ENCODE measurements around the gene ARID3C. TPM values are rescaled to one million over a fixed set of nuclear protein-coding genes. Genes with fewer than 3 reads are reported as not detected.
A peak's percentile ranks its signal among the peaks of the same experiment; 100 is the strongest.
"Not testable (repeated sequence)": the region's sequence is repeated elsewhere in the genome, so short reads cannot be mapped to it uniquely, and the experiment has no call there.

Gene ARID3C
- total RNA-seq, 4 donors from 2014 or later, result 0.23 to 0.34 TPM; not detected in 2

DNA sequence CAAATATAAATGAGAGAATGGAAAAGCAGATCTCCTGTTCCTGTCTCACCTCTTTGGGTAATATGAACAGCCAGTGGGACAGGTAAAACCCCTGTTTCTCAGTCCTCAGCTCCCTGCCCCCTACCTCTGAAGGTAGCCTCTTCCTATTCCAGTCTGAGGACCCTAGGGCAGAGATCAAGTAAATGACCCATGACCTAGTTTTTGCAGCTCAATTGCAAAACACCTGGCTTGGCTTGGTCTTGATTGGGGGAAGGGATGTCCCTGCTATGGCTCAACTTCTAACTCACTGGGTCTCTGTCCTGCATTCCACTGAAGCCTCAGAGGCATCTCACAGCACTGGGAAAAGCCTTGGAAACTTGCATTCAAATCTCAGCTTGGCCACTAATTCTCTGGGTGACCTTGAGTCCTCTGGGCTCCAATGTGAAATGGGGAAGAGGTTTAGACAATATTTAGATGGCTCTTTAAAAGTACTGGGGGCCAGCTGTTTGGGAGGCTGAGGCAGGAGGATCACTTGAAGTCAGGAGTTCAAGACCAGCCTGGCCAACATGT, 16.0 kb upstream of the ARID3C start:
- no peak overlapping the region for H3K4me3 ChIP-seq (ENCODE audit: low read depth, poor library complexity, severe bottlenecking)
- DNase-seq (ENCODE audit: low spot score in 2 of 2), result no peak
- no peak for TF ChIP-seq POLR2A (IDR thresholded peaks at IDR 0.05)
- TF ChIP-seq, protein P1, sequence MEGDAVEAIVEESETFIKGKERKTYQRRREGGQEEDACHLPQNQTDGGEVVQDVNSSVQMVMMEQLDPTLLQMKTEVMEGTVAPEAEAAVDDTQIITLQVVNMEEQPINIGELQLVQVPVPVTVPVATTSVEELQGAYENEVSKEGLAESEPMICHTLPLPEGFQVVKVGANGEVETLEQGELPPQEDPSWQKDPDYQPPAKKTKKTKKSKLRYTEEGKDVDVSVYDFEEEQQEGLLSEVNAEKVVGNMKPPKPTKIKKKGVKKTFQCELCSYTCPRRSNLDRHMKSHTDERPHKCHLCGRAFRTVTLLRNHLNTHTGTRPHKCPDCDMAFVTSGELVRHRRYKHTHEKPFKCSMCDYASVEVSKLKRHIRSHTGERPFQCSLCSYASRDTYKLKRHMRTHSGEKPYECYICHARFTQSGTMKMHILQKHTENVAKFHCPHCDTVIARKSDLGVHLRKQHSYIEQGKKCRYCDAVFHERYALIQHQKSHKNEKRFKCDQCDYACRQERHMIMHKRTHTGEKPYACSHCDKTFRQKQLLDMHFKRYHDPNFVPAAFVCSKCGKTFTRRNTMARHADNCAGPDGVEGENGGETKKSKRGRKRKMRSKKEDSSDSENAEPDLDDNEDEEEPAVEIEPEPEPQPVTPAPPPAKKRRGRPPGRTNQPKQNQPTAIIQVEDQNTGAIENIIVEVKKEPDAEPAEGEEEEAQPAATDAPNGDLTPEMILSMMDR (IDR thresholded peaks at IDR 0.05), result no peak
- intact Hi-C loops (cut with DNase I; ENCODE audit: low total_unique reads), result no loop called here

DNA sequence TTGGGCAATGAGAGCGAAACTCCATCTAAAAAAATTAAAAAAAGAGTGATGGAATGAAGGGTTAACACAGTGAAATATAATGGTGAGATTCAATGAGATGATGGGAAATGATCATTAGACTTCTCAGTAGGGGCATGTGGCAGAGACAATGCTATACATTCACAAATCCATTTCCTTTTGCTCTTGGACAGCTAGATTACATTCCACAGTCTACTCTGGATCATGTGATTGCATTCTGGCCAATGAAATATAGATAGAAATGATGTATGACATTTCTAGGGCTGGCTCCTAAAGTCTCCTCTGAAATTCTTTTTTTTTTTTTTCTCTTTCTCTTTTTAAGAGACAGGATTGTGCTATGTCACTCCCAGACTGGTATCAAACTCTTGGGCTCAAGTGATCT, 13.8 kb upstream of the ARID3C start:
- intact Hi-C loops (cut with DNase I; ENCODE audit: low total_unique reads), result no loop called here
- H3K4me3 ChIP-seq (ENCODE audit: low read depth, poor library complexity, severe bottlenecking), result no peak overlapping the region
- 88 to 97% methylated on average over 1 of the region's 1 CpG for WGBS, 2 donors

DNA sequence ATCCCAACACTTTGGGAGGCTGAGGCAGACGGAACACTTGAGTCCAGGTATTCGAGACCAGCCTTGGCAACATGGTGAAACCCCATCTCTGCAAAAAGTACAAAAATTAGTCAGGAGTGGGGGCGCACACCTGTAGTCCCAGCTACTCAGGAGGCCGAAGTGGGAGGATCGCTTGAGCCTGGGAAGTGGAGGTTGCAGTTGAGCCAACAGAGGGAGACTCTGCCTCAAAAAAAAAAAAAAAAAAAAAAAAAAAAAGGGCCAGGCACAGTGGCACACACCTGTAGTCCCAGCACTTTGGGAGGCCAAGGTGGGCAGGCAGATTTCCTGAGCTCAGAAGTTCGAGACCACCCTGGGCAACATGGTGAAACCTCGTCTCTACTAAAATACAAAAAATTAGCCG, 10.5 kb upstream of the ARID3C start:
- not testable (repeated sequence) for DNase-seq (ENCODE audit: low spot score in 2 of 2); H3K4me3 ChIP-seq (ENCODE audit: low read depth, poor library complexity, severe bottlenecking)
- 91 to 97% methylated on average over 8 of the region's 8 CpGs for WGBS, 2 donors
- intact Hi-C loops (cut with DNase I; ENCODE audit: low total_unique reads), result loop anchor here (10.0 kb wide), 1 partner anchor 65 kb away; no protein-coding TSS in a partner anchor

More for the DNA sequence above, 13.8 kb upstream of the ARID3C start:
- DNase-seq (ENCODE audit: low spot score in 2 of 2), result no peak
- no peak for TF ChIP-seq POLR2A (IDR thresholded peaks at IDR 0.05)
- TF ChIP-seq, protein P1 (IDR thresholded peaks at IDR 0.05), result no peak

DNA sequence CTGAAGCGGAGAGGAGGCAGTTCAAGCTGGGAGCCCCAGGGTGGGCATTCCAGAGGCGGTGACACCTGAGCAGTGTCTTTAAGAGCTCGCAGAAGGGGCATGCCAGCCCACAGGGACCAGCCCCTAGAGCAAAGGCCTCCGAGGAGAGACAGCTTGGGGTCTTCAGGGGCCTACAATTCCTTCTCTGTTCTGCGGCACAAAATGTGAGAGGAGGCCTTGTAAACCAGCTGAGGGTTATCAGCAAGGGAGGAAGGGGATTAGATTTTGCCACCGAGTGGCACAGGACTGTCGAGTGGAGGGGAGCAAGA, 9.2 kb upstream of the ARID3C start:
- intact Hi-C loops (cut with DNase I; ENCODE audit: low total_unique reads), result loop anchor here (10.0 kb wide), 1 partner anchor 67 kb away; no protein-coding TSS in a partner anchor
- WGBS, 2 donors, result 9 to 23% methylated on average over 5 to 7 of the region's 7 CpGs
- no peak for DNase-seq (ENCODE audit: low spot score in 2 of 2)
- TF ChIP-seq, protein P1 (IDR thresholded peaks at IDR 0.05), result no peak
- no peak for TF ChIP-seq POLR2A (IDR thresholded peaks at IDR 0.05)
- peak overlapping the region; percentile 77 for H3K4me3 ChIP-seq (ENCODE audit: low read depth, poor library complexity, severe bottlenecking)

DNA sequence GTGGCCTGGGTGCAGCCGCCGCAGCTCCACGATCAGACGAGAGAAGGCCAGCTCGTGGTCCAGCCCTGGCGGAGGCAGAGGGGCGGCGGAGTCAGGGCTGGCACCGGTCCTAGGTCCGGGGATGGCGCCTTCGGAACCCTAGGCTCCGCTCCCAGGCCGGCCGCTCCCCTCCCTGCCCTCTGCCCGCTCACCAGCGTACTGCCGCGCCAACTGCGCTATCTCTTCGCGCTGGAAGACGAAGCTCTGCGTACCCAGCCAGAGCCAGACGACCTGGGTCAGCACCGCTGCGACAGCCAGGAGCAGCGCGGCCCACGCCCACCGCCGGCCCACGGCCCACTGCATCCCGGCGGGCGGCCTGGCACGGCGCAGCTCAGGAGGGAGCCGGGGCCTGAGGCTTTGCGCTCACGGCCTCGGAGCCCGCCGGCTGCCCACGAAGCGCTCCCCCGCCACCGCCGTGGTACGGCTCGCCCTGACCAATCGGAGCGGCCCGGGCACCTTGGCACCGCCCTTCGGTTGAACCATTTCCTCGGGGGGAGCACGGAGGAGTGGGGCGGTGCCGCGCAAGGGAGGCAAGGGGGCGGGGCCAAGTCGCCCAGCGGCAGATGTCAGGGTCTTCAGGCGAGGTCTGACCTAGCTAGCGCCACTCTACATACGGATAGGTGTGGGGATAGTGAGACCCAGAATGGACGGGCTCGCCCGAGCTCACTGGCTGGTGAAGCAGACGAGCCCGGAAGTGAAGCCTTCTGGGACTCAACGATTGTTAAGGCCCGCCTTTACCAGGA, 8.7 kb upstream of the ARID3C start, which contains the start of gene SIGMAR1:
Gene SIGMAR1, minus strand, starts transcription at position 432 of the 782 bp plus-strand sequence. Its CDS starts 90 bp downstream, at position 342.
- peak; percentile 90 to 99 for DNase-seq (ENCODE audit: low spot score in 2 of 2)
- WGBS, 2 donors, result 0 to 2% methylated on average over 11 to 58 of the region's 74 CpGs
- TF ChIP-seq POLR2A (IDR thresholded peaks at IDR 0.05), result no peak
- TF ChIP-seq, protein P1 (IDR thresholded peaks at IDR 0.05), result no peak
- peak within 1 kb of the TSS; percentile 77 for H3K4me3 ChIP-seq (ENCODE audit: low read depth, poor library complexity, severe bottlenecking)
- intact Hi-C loops (cut with DNase I; ENCODE audit: low total_unique reads), result loop anchor here (10.0 kb wide), 1 partner anchor 67 kb away; no protein-coding TSS in a partner anchor

DNA sequence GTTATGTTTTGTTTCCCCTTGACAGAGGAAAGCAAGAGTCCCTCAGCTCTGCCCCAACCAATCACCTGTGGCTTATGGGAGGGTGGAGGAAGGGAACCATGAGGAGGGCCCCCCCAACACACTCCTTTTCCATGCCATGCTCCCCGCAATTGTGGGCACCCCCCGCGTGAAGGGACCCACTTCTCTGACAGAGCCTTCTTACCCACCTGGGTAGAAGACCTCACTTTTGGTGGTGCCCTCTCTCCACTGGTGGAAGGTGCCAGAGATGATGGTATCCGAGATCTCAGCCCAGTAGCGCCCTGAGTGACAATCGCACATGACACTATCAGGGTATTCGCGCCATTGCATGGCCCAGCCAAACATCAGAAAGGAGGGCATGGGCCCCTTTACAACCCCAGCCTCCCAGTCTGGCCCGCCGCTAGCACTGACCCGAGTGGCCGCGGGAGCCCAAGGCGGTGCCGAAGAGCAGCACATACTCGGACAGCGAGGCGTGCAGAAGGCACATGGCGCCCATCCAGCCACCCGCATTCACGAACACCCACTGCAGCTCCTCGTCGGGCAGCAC, 8.0 kb upstream of the ARID3C start:
- TF ChIP-seq, protein P1 (IDR thresholded peaks at IDR 0.05), result no peak
- no peak for TF ChIP-seq POLR2A (IDR thresholded peaks at IDR 0.05)
- intact Hi-C loops (cut with DNase I; ENCODE audit: low total_unique reads), result loop anchor here (10.0 kb wide), 1 partner anchor 68 kb away; no protein-coding TSS in a partner anchor
- no peak for DNase-seq (ENCODE audit: low spot score in 2 of 2)
- 1 to 3% methylated on average over 11 to 15 of the region's 23 CpGs for WGBS, 2 donors
- peak overlapping the region; percentile 77 for H3K4me3 ChIP-seq (ENCODE audit: low read depth, poor library complexity, severe bottlenecking)
